Brain microvascular endothelial cell (primary cell): ENCODE measurements around the gene C13orf42.

Experiments
- DNase-seq: peaks from one replicate; pipeline ENCODE4 v3.0.0-alpha.2; 2020
- H3K27ac ChIP-seq: fragments of 250-450 bp; sonication (Bioruptor Pico); 2 replicates; pipeline ENCODE4 v1.5.1; 2020; ENCODE audit warnings: mild to moderate bottlenecking, moderate library complexity
- H3K27me3 ChIP-seq: fragments of 250-450 bp; sonication (Bioruptor Pico); replicated peaks from 2 replicates; pipeline ENCODE4 v1.5.1; 2020; ENCODE audit warnings: mild to moderate bottlenecking
- H3K36me3 ChIP-seq: fragments of 250-450 bp; sonication (Bioruptor Pico); replicated peaks from 2 replicates; pipeline ENCODE4 v1.5.1; 2020; ENCODE audit warnings: mild to moderate bottlenecking
- H3K4me3 ChIP-seq: 2 replicates; pipeline ENCODE4 v1.5.1; 2011; ENCODE audit warnings: low read depth, mild to moderate bottlenecking, control low read depth, low read length, moderate library complexity
- in situ Hi-C: cut with HindIII; loops from 2 replicates; pipeline ENCODE4 v1.10.0; 2017; ENCODE audit warnings: low sequenced_read_pairs, low pct_ligation_motif_present
- TF ChIP-seq, protein P1 (sequence below): IDR thresholded peaks from 2 replicates; pipeline ENCODE4 v1.5.1; 2011; ENCODE audit warnings: low read depth, mild to moderate bottlenecking, moderate library complexity, low read length, control low read depth, inconsistent platforms; ENCODE audit errors: missing control alignments

Gene C13orf42

DNA sequence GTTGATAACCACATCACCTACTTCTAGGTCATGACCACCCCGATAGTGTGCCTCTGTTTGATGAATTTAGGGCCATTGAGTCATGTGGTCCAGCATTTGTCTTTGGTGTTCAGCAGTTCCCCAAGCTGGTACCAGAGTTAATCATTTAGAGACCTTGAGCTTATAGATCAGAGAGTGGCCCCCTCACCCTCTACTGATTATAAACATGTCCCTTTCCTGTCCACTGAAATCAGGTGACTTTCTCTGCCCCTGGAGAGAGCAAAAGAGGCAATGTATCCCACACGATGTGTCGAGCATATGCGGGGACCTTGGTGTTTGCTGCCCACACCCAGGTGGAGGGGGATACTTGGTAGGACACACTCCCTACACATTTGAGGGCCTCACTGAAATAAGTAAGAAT, 46.3 kb downstream of the C13orf42 start:
- no peaks in the 10 kb centered on the region for H3K27me3 ChIP-seq
- DNase-seq = no peak
- in situ Hi-C loops = no loop called here
- H3K27ac ChIP-seq = no peak overlapping the region
- H3K4me3 ChIP-seq = no peak overlapping the region
- no peaks in the 10 kb centered on the region for H3K36me3 ChIP-seq
- TF ChIP-seq, protein P1, sequence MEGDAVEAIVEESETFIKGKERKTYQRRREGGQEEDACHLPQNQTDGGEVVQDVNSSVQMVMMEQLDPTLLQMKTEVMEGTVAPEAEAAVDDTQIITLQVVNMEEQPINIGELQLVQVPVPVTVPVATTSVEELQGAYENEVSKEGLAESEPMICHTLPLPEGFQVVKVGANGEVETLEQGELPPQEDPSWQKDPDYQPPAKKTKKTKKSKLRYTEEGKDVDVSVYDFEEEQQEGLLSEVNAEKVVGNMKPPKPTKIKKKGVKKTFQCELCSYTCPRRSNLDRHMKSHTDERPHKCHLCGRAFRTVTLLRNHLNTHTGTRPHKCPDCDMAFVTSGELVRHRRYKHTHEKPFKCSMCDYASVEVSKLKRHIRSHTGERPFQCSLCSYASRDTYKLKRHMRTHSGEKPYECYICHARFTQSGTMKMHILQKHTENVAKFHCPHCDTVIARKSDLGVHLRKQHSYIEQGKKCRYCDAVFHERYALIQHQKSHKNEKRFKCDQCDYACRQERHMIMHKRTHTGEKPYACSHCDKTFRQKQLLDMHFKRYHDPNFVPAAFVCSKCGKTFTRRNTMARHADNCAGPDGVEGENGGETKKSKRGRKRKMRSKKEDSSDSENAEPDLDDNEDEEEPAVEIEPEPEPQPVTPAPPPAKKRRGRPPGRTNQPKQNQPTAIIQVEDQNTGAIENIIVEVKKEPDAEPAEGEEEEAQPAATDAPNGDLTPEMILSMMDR = no peak

DNA sequence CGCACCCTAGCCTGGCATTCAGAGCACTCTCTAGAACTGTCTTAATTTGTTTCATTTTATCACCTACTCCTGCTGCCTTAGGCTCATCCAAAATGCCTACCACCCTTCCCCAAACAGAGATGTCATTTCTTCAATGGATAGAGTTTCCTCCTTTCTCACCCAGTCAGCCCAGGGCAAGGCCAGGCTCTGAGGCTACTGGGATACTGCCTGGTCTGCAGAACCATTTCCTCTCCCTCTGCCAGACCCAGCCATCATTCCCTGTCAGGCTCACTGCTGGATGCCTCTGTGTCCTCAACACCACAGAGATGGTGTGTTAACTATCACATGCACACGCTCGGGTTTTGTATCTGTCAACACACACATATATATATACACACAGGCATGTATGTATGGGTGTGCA, 47.2 kb downstream of the C13orf42 start:
- H3K4me3 ChIP-seq = no peak overlapping the region
- no peak for DNase-seq
- no peak overlapping the region for H3K27ac ChIP-seq
- H3K27me3 ChIP-seq = no peaks in the 10 kb centered on the region
- TF ChIP-seq, protein P1 = no peak
- no peaks in the 10 kb centered on the region for H3K36me3 ChIP-seq
- in situ Hi-C loops = no loop called here

DNA sequence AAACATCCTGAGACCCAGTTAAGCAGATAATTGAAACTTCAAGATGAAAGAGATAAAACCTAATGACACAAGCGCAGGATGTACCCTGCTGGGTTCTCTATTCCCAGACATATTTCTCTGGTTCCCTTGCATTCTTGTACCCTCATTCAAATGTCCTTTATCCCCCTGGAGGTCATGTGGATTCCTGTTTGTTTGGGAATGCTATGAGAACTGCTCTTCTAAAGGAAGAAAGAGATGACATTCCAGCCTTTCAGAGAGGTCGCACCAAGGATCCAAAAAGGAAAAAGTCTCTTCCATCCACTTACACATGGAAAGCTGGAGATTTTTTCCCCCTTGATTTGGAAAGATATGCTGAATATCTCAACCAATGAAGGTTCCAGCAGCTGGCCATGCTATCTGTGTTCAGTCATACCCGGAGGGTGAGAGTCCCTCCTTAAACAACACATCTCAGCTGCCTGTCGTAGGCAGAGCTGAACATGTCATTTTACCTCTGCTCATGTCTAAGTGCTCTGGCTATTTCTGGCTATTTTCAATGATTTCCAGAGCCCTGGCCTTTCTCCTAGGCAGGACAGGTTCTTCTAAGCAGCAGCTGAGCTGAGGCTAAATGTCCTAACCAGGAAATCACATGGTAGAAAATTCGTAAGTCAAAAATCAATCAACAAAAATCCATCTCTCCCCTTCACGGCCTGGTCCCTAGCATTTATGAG, 52.5 kb downstream of the C13orf42 start:
- Histone ChIP-seq H3K27me3 (no peaks in the 10 kb centered on the region), H3K4me3 (no peak overlapping the region), H3K27ac (no peak overlapping the region), H3K36me3 (no peaks in the 10 kb centered on the region)
- peak; percentile 1 for DNase-seq
- in situ Hi-C loops = no loop called here
- TF ChIP-seq, protein P1 = no peak

DNA sequence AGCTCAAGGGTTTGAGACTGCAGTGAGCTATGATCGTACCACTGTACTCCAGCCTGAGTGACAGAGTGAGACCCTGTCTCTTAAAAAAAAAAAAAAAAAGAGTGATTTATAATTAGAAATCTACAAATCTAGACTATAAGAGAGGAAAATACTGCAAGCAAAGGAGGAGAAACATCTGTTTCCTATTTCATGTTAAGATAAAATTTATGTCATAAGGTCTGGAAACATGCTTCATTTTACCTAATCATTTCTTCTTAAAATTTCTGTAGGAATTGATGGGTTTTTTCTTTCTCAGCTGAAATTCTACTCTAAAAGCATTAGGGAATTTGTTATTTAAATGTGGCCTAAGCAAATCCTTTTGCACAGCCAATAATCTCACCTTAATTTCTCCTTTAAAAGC, 53.2 kb downstream of the C13orf42 start:
- no peak overlapping the region for H3K4me3 ChIP-seq
- in situ Hi-C loops = no loop called here
- no peak overlapping the region for H3K27ac ChIP-seq
- H3K27me3 ChIP-seq = no peaks in the 10 kb centered on the region
- no peak for DNase-seq
- TF ChIP-seq, protein P1 = no peak
- no peaks in the 10 kb centered on the region for H3K36me3 ChIP-seq

DNA sequence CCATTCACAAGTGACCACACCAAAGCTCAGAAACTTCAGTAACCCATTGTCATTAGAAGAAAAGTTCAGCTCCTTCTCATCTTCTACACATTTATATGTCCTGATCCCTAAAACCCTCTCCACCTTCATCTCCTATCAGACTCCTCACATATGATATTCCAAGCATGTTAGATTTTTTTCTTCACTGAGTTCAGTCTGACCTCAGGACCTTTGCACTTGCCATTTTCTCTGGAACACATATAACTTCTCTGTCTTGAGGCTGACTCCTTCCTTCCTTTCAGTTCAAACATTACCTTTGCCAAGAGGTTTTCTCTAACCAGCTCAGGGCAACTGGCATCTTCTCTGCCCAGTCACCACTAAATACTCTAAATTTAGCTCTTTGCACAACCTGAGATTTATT, 54.1 kb downstream of the C13orf42 start:
- Histone ChIP-seq H3K4me3 (no peak overlapping the region), H3K36me3 (no peaks in the 10 kb centered on the region), H3K27me3 (no peaks in the 10 kb centered on the region), H3K27ac (no peak overlapping the region)
- no peak for DNase-seq
- in situ Hi-C loops = no loop called here
- TF ChIP-seq, protein P1 = no peak

DNA sequence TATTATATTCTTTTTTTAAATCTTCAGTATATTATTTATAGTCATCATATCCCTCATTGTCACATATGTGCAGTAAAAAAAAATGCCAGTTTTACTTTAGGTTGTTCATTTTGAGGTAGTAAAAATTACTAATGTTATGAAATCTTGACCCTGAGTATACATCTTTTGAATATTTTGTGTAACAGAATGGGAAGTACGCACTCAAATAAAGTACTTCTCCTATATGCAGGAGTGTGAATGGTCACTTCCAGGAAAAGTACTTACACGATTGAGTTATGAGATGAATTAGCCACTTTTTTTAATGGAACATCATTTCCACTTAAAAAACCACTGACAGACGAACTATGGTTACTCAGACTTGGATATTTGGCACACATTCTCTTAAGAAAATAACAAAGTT, 58.5 kb downstream of the C13orf42 start:
- Histone ChIP-seq H3K36me3 (no peaks in the 10 kb centered on the region), H3K27me3 (no peaks in the 10 kb centered on the region), H3K27ac (no peak overlapping the region), H3K4me3 (no peak overlapping the region)
- in situ Hi-C loops = no loop called here
- DNase-seq = no peak
- TF ChIP-seq, protein P1 = no peak
